ENCODE results near the gene RACGAP1.

- TF ChIP-seq POLR2AphosphoS5 (IDR thresholded peaks at IDR 0.05; ENCODE audit: low read depth, low read length) (no peak), REST (IDR thresholded peaks at IDR 0.05; ENCODE audit: insufficient read depth in 1 of 2, low read depth in 2 of 2, low read length in 2 of 2) (no peak), TAF1 (IDR thresholded peaks at IDR 0.05; ENCODE audit: borderline replicate concordance, insufficient read depth, low read length) (no peak)
Observed at GRCh38 chr12:50039151-50039835, 14.0 kb upstream of the RACGAP1 start.

All from PFSK-1 (cell line).